Neural progenitor cell (in vitro differentiated cells): ENCODE measurements around the gene SLC35E4.

ENCODE experiments used
- EZH2phosphoT487 ChIP-seq: fragments of 200-600 bp; sonication (generic); IDR thresholded peaks from 2 replicates; pipeline ENCODE4 v1.6.1; 2017; ENCODE audit warnings: antibody characterized with exemption
- TF ChIP-seq, protein P1 (sequence below): fragments of 200-600 bp; sonication (generic); IDR thresholded peaks from 2 replicates; pipeline ENCODE4 v1.5.1; 2017; ENCODE audit warnings: antibody characterized with exemption, mild to moderate bottlenecking

GRCh38 chr22:30600921-30601320 lies 34.7 kb upstream of the SLC35E4 start:
- TF ChIP-seq, protein P1, sequence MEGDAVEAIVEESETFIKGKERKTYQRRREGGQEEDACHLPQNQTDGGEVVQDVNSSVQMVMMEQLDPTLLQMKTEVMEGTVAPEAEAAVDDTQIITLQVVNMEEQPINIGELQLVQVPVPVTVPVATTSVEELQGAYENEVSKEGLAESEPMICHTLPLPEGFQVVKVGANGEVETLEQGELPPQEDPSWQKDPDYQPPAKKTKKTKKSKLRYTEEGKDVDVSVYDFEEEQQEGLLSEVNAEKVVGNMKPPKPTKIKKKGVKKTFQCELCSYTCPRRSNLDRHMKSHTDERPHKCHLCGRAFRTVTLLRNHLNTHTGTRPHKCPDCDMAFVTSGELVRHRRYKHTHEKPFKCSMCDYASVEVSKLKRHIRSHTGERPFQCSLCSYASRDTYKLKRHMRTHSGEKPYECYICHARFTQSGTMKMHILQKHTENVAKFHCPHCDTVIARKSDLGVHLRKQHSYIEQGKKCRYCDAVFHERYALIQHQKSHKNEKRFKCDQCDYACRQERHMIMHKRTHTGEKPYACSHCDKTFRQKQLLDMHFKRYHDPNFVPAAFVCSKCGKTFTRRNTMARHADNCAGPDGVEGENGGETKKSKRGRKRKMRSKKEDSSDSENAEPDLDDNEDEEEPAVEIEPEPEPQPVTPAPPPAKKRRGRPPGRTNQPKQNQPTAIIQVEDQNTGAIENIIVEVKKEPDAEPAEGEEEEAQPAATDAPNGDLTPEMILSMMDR, result no peak
- TF ChIP-seq EZH2phosphoT487, result no peak
